ENCODE measurements around the gene CPN1.

Gene CPN1

DNA sequence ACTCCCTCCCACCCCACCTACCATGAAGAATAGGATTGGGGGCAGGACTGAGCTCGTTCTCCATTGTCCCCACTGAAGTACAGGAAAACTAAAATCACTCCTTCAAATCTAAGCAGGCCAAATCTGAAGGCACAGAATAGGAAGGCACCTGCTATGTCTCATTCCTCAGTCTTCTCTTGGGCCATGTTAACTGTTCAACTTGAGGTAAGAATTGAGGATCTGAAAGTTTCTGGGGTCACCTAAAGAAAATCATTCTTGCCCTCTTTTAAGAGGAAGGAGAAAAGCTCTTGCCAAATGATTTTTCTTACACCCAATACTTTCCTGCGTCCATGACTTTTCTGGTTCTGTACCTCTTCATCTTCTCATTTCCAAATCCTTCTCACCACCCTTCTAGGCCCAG is 4.9 kb downstream of the CPN1 start:
- Histone ChIP-seq H3K18ac (ENCODE audit: low read length) (no peak overlapping the region), H3K23ac (ENCODE audit: low read length) (no peak overlapping the region), H3K36me3 (ENCODE audit: control insufficient read depth, insufficient read depth, low read length) (no peaks in the 10 kb centered on the region), H3K27ac (ENCODE audit: low read depth, low read length) (no peak overlapping the region), H3K4me1 (ENCODE audit: control insufficient read depth, low read depth, low read length) (no peaks in the 10 kb centered on the region), H3K9ac (ENCODE audit: low read length) (no peak overlapping the region), H3K4me3 (ENCODE audit: low read length) (no peak overlapping the region), H2BK120ac (ENCODE audit: low read depth, low read length) (no peak overlapping the region), H4K8ac (ENCODE audit: low read depth, low read length) (no peak overlapping the region), H2AK5ac (ENCODE audit: low read length) (no peak overlapping the region), H3K4ac (ENCODE audit: low read depth, low read length) (no peak overlapping the region), H3K56ac (ENCODE audit: low read length) (no peak overlapping the region), H3K79me2 (ENCODE audit: control insufficient read depth, insufficient read depth, low read length) (no peaks in the 10 kb centered on the region), H3K4me2 (ENCODE audit: low read length) (no peak overlapping the region), H3K79me1 (ENCODE audit: low read length) (no peaks in the 10 kb centered on the region), H2BK15ac (replicated peaks; ENCODE audit: low read depth) (no peak overlapping the region), H3K27me3 (ENCODE audit: insufficient read depth, low read length, poor library complexity) (no peaks in the 10 kb centered on the region), H4K5ac (ENCODE audit: low read length) (no peak overlapping the region), H2BK5ac (ENCODE audit: low read length) (no peak overlapping the region)
- no peak for DNase-seq
- no CpG with 5 or more reads among the region's 2 CpGs for WGBS (ENCODE audit: extremely low coverage, insufficient coverage, low lambda C conversion rate)

- no peak overlapping the region for H2AK5ac ChIP-seq (ENCODE audit: low read length)
- H2BK15ac ChIP-seq (replicated peaks; ENCODE audit: low read depth): no peak overlapping the region
- H3K79me1 ChIP-seq (ENCODE audit: low read length): no peaks in the 10 kb centered on the region
- no peak overlapping the region for H3K56ac ChIP-seq (ENCODE audit: low read length)
- no peaks in the 10 kb centered on the region for H3K79me2 ChIP-seq (ENCODE audit: control insufficient read depth, insufficient read depth, low read length)
- no peak overlapping the region for H3K23ac ChIP-seq (ENCODE audit: low read length)
- no peak overlapping the region for H2BK5ac ChIP-seq (ENCODE audit: low read length)
- H2BK120ac ChIP-seq (ENCODE audit: low read depth, low read length): no peak overlapping the region
- no peak overlapping the region for H3K18ac ChIP-seq (ENCODE audit: low read length)
- DNase-seq: no peak
- no peak overlapping the region for H3K4ac ChIP-seq (ENCODE audit: low read depth, low read length)
- no peak overlapping the region for H3K4me2 ChIP-seq (ENCODE audit: low read length)
- H3K9ac ChIP-seq (ENCODE audit: low read length): no peak overlapping the region
- H3K27ac ChIP-seq (ENCODE audit: low read depth, low read length): no peak overlapping the region
- H4K8ac ChIP-seq (ENCODE audit: low read depth, low read length): no peak overlapping the region
- no peaks in the 10 kb centered on the region for H3K36me3 ChIP-seq (ENCODE audit: control insufficient read depth, insufficient read depth, low read length)
- no peak overlapping the region for H4K5ac ChIP-seq (ENCODE audit: low read length)
- no peaks in the 10 kb centered on the region for H3K4me1 ChIP-seq (ENCODE audit: control insufficient read depth, low read depth, low read length)
- H3K27me3 ChIP-seq (ENCODE audit: insufficient read depth, low read length, poor library complexity): no peaks in the 10 kb centered on the region
- no peak overlapping the region for H3K4me3 ChIP-seq (ENCODE audit: low read length)
- WGBS (ENCODE audit: extremely low coverage, insufficient coverage, low lambda C conversion rate): no CpG with 5 or more reads among the region's 18 CpGs
These were observed 6.0 kb downstream of the CPN1 start for GRCh38 chr10:100075426-100076220.

- Histone ChIP-seq H2BK5ac (ENCODE audit: low read length) (no peak overlapping the region), H3K4me3 (ENCODE audit: low read length) (no peak overlapping the region), H3K9ac (ENCODE audit: low read length) (no peak overlapping the region), H4K8ac (ENCODE audit: low read depth, low read length) (no peak overlapping the region), H3K79me2 (ENCODE audit: control insufficient read depth, insufficient read depth, low read length) (no peaks in the 10 kb centered on the region), H4K5ac (ENCODE audit: low read length) (no peak overlapping the region), H3K18ac (ENCODE audit: low read length) (no peak overlapping the region), H3K23ac (ENCODE audit: low read length) (no peak overlapping the region), H3K4ac (ENCODE audit: low read depth, low read length) (no peak overlapping the region), H3K27me3 (ENCODE audit: insufficient read depth, low read length, poor library complexity) (no peaks in the 10 kb centered on the region), H2BK120ac (ENCODE audit: low read depth, low read length) (no peak overlapping the region), H3K56ac (ENCODE audit: low read length) (no peak overlapping the region), H3K4me2 (ENCODE audit: low read length) (no peak overlapping the region), H2BK15ac (replicated peaks; ENCODE audit: low read depth) (no peak overlapping the region), H3K36me3 (ENCODE audit: control insufficient read depth, insufficient read depth, low read length) (no peaks in the 10 kb centered on the region), H3K4me1 (ENCODE audit: control insufficient read depth, low read depth, low read length) (no peaks in the 10 kb centered on the region), H3K79me1 (ENCODE audit: low read length) (no peaks in the 10 kb centered on the region), H3K27ac (ENCODE audit: low read depth, low read length) (no peak overlapping the region), H2AK5ac (ENCODE audit: low read length) (no peak overlapping the region)
- DNase-seq: no peak
These were observed 9.2 kb downstream of the CPN1 start for GRCh38 chr10:100072514-100072913.

DNA sequence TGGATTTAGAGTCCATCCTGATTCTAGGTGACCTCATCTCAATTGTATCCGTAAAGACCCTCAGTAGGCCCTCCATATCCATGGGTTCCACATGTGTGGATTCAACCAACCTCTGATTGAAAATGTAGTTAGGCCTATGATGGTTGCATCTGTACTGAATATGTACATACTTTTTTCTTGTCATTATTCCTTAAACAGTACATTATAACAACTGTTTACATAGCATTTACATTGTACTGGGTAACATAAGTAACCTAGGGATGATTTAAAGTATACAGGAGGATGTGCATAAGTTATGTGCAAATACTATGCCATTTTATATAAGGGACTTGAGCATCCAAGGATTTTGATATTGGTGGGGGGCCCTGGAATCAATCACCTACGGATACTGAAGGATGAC is 10.1 kb downstream of the CPN1 start:
- no peak overlapping the region for H3K4me3 ChIP-seq (ENCODE audit: low read length)
- no peak for DNase-seq
- no peak overlapping the region for H3K18ac ChIP-seq (ENCODE audit: low read length)
- no peak overlapping the region for H3K56ac ChIP-seq (ENCODE audit: low read length)
- no peak overlapping the region for H3K4me2 ChIP-seq (ENCODE audit: low read length)
- H4K5ac ChIP-seq (ENCODE audit: low read length): no peak overlapping the region
- H2BK120ac ChIP-seq (ENCODE audit: low read depth, low read length): no peak overlapping the region
- no CpG with 5 or more reads among the region's 2 CpGs for WGBS (ENCODE audit: extremely low coverage, insufficient coverage, low lambda C conversion rate)
- no peak overlapping the region for H3K9ac ChIP-seq (ENCODE audit: low read length)
- no peak overlapping the region for H3K27ac ChIP-seq (ENCODE audit: low read depth, low read length)
- H3K4me1 ChIP-seq (ENCODE audit: control insufficient read depth, low read depth, low read length): no peaks in the 10 kb centered on the region
- H2BK15ac ChIP-seq (replicated peaks; ENCODE audit: low read depth): no peak overlapping the region
- no peaks in the 10 kb centered on the region for H3K79me1 ChIP-seq (ENCODE audit: low read length)
- no peak overlapping the region for H2BK5ac ChIP-seq (ENCODE audit: low read length)
- no peaks in the 10 kb centered on the region for H3K36me3 ChIP-seq (ENCODE audit: control insufficient read depth, insufficient read depth, low read length)
- no peak overlapping the region for H2AK5ac ChIP-seq (ENCODE audit: low read length)
- H3K4ac ChIP-seq (ENCODE audit: low read depth, low read length): no peak overlapping the region
- no peak overlapping the region for H4K8ac ChIP-seq (ENCODE audit: low read depth, low read length)
- H3K79me2 ChIP-seq (ENCODE audit: control insufficient read depth, insufficient read depth, low read length): no peaks in the 10 kb centered on the region
- H3K23ac ChIP-seq (ENCODE audit: low read length): no peak overlapping the region
- no peaks in the 10 kb centered on the region for H3K27me3 ChIP-seq (ENCODE audit: insufficient read depth, low read length, poor library complexity)

DNA sequence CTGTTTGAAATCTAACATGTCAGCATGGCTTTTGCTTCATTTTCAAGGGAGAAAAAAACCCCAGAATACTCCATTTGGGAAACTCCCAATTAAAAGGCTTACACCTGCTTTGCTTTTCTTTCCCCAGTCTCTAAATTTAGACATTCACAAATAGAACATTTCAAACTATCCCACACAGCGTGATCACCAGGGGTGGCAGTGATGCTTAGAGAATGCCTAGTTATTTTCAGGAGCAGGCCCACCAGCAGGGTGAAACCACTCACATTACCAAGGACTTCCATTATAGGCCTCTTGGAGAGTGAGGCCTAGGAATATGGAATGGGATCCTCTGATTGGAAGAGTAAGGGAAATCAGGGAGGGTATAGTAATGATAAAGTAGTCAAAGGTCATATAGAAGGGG is 14.2 kb downstream of the CPN1 start:
- no peak overlapping the region for H3K4ac ChIP-seq (ENCODE audit: low read depth, low read length)
- H4K5ac ChIP-seq (ENCODE audit: low read length): no peak overlapping the region
- no peaks in the 10 kb centered on the region for H3K79me1 ChIP-seq (ENCODE audit: low read length)
- no peak overlapping the region for H3K23ac ChIP-seq (ENCODE audit: low read length)
- H3K36me3 ChIP-seq (ENCODE audit: control insufficient read depth, insufficient read depth, low read length): no peaks in the 10 kb centered on the region
- no peaks in the 10 kb centered on the region for H3K4me1 ChIP-seq (ENCODE audit: control insufficient read depth, low read depth, low read length)
- no peaks in the 10 kb centered on the region for H3K79me2 ChIP-seq (ENCODE audit: control insufficient read depth, insufficient read depth, low read length)
- H2BK15ac ChIP-seq (replicated peaks; ENCODE audit: low read depth): no peak overlapping the region
- H3K4me2 ChIP-seq (ENCODE audit: low read length): no peak overlapping the region
- no peak overlapping the region for H3K9ac ChIP-seq (ENCODE audit: low read length)
- WGBS (ENCODE audit: extremely low coverage, insufficient coverage, low lambda C conversion rate): no CpG with 5 or more reads among the region's 1 CpG
- no peak for DNase-seq
- H3K27me3 ChIP-seq (ENCODE audit: insufficient read depth, low read length, poor library complexity): no peaks in the 10 kb centered on the region
- no peak overlapping the region for H3K18ac ChIP-seq (ENCODE audit: low read length)
- no peak overlapping the region for H3K27ac ChIP-seq (ENCODE audit: low read depth, low read length)
- H2AK5ac ChIP-seq (ENCODE audit: low read length): no peak overlapping the region
- H4K8ac ChIP-seq (ENCODE audit: low read depth, low read length): no peak overlapping the region
- H2BK5ac ChIP-seq (ENCODE audit: low read length): no peak overlapping the region
- no peak overlapping the region for H2BK120ac ChIP-seq (ENCODE audit: low read depth, low read length)
- H3K56ac ChIP-seq (ENCODE audit: low read length): no peak overlapping the region
- no peak overlapping the region for H3K4me3 ChIP-seq (ENCODE audit: low read length)

DNA sequence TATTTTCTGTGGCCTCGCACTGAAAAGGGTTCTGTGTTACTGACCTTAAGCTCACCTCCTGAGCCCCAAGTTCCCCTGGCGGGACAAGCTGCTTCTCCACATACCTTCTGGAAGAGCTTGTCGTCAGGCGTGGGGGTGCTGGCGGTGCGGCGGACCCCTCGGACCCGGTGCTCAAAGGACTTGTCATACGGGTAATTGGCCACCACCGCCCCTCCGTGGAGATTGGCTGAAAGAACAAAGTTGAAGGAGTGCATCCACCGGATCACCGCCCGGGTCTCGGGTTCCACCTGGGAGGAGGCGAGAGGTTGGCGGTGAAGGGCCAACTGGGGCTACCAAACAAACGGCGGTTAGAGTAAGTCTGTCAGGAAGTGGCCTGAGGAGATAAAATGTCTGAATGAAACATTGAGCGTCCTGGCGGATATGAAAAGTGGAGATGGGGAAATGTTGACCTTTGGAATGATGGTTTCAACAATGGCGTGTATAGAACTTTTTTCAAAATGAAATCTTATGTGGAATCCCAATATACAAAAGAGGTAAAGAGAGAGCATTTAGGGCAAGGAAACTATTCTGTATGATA is 16.5 kb downstream of the CPN1 start:
- Histone ChIP-seq H3K4ac (ENCODE audit: low read depth, low read length) (no peak overlapping the region), H2BK120ac (ENCODE audit: low read depth, low read length) (no peak overlapping the region), H2BK5ac (ENCODE audit: low read length) (no peak overlapping the region), H3K23ac (ENCODE audit: low read length) (no peak overlapping the region), H4K8ac (ENCODE audit: low read depth, low read length) (no peak overlapping the region), H3K18ac (ENCODE audit: low read length) (no peak overlapping the region), H3K79me1 (ENCODE audit: low read length) (no peaks in the 10 kb centered on the region), H3K4me1 (ENCODE audit: control insufficient read depth, low read depth, low read length) (no peaks in the 10 kb centered on the region), H3K27me3 (ENCODE audit: insufficient read depth, low read length, poor library complexity) (no peaks in the 10 kb centered on the region), H3K79me2 (ENCODE audit: control insufficient read depth, insufficient read depth, low read length) (no peaks in the 10 kb centered on the region), H3K56ac (ENCODE audit: low read length) (peak overlapping the region; percentile 79), H2BK15ac (replicated peaks; ENCODE audit: low read depth) (no peak overlapping the region), H3K4me3 (ENCODE audit: low read length) (no peak overlapping the region), H4K5ac (ENCODE audit: low read length) (no peak overlapping the region), H3K27ac (ENCODE audit: low read depth, low read length) (no peak overlapping the region), H3K9ac (ENCODE audit: low read length) (peak overlapping the region; percentile 51), H2AK5ac (ENCODE audit: low read length) (no peak overlapping the region), H3K4me2 (ENCODE audit: low read length) (no peak overlapping the region), H3K36me3 (ENCODE audit: control insufficient read depth, insufficient read depth, low read length) (no peaks in the 10 kb centered on the region)
- WGBS (ENCODE audit: extremely low coverage, insufficient coverage, low lambda C conversion rate): no CpG with 5 or more reads among the region's 23 CpGs
- DNase-seq: peak; percentile 57
